ENCODE results near the gene SIT1.
A peak's percentile ranks its signal among the peaks of the same experiment; 100 is the strongest.

Gene SIT1

GRCh38 chr9:35669331-35670145, 18.8 kb upstream of the SIT1 start:
- no peak overlapping the region for H3K27ac ChIP-seq (ENCODE audit: low read depth, low read length)
- H3K79me2 ChIP-seq (ENCODE audit: control insufficient read depth, insufficient read depth, low read length, unreplicated experiment): peaks cover 4% of the 10 kb centered on the region
- H3K36me3 ChIP-seq (ENCODE audit: insufficient read depth, low read length): no peaks in the 10 kb centered on the region
- no peak overlapping the region for H3K4me3 ChIP-seq (ENCODE audit: low read depth, low read length)
- peaks cover 24% of the 10 kb centered on the region for H3K4me1 ChIP-seq (ENCODE audit: control insufficient read depth, insufficient read depth, low read length, unreplicated experiment)
- H3K27me3 ChIP-seq (ENCODE audit: insufficient read depth, low read length): no peaks in the 10 kb centered on the region
- H2AFZ ChIP-seq (ENCODE audit: low read length, unreplicated experiment): no peak overlapping the region

- Histone ChIP-seq H3K4me3 (ENCODE audit: low read depth, low read length) (no peak overlapping the region), H3K79me2 (ENCODE audit: control insufficient read depth, insufficient read depth, low read length, unreplicated experiment) (peaks cover 13% of the 10 kb centered on the region), H3K4me1 (ENCODE audit: control insufficient read depth, insufficient read depth, low read length, unreplicated experiment) (peaks cover 34% of the 10 kb centered on the region), H3K36me3 (ENCODE audit: insufficient read depth, low read length) (no peaks in the 10 kb centered on the region), H3K27me3 (ENCODE audit: insufficient read depth, low read length) (no peaks in the 10 kb centered on the region), H3K27ac (ENCODE audit: low read depth, low read length) (no peak overlapping the region), H2AFZ (ENCODE audit: low read length, unreplicated experiment) (no peak overlapping the region)
Observed at GRCh38 chr9:35667939-35668338, 17.2 kb upstream of the SIT1 start.

GRCh38 chr9:35666549-35666948, 15.8 kb upstream of the SIT1 start:
- no peaks in the 10 kb centered on the region for H3K27me3 ChIP-seq (ENCODE audit: insufficient read depth, low read length)
- H3K36me3 ChIP-seq (ENCODE audit: insufficient read depth, low read length): no peaks in the 10 kb centered on the region
- peaks cover 15% of the 10 kb centered on the region for H3K79me2 ChIP-seq (ENCODE audit: control insufficient read depth, insufficient read depth, low read length, unreplicated experiment)
- H3K4me1 ChIP-seq (ENCODE audit: control insufficient read depth, insufficient read depth, low read length, unreplicated experiment): peaks cover 45% of the 10 kb centered on the region
- no peak overlapping the region for H2AFZ ChIP-seq (ENCODE audit: low read length, unreplicated experiment)
- H3K27ac ChIP-seq (ENCODE audit: low read depth, low read length): no peak overlapping the region
- H3K4me3 ChIP-seq (ENCODE audit: low read depth, low read length): no peak overlapping the region

- no peak overlapping the region for H3K4me3 ChIP-seq (ENCODE audit: low read depth, low read length)
- H3K27ac ChIP-seq (ENCODE audit: low read depth, low read length): no peak overlapping the region
Observed at GRCh38 chr9:35666045-35666444, 15.3 kb upstream of the SIT1 start.

GRCh38 chr9:35665471-35665818, 14.7 kb upstream of the SIT1 start:
- H3K27me3 ChIP-seq (ENCODE audit: insufficient read depth, low read length): no peaks in the 10 kb centered on the region
- H3K27ac ChIP-seq (ENCODE audit: low read depth, low read length): no peak overlapping the region
- peaks cover 55% of the 10 kb centered on the region for H3K4me1 ChIP-seq (ENCODE audit: control insufficient read depth, insufficient read depth, low read length, unreplicated experiment)
- 0 out of 2 replicates have a peak, but pooled peaks cover 3% of the 10 kb centered on the region for H3K36me3 ChIP-seq (ENCODE audit: insufficient read depth, low read length)
- peak overlapping the region; percentile 52 for H2AFZ ChIP-seq (ENCODE audit: low read length, unreplicated experiment)
- H3K79me2 ChIP-seq (ENCODE audit: control insufficient read depth, insufficient read depth, low read length, unreplicated experiment): peaks cover 24% of the 10 kb centered on the region
- peak overlapping the region; percentile 81 for H3K4me3 ChIP-seq (ENCODE audit: low read depth, low read length)

More at GRCh38 chr9:35666045-35666444, 15.3 kb upstream of the SIT1 start:
- Histone ChIP-seq H3K4me1 (ENCODE audit: control insufficient read depth, insufficient read depth, low read length, unreplicated experiment) (peaks cover 49% of the 10 kb centered on the region), H3K36me3 (ENCODE audit: insufficient read depth, low read length) (no peaks in the 10 kb centered on the region), H3K27me3 (ENCODE audit: insufficient read depth, low read length) (no peaks in the 10 kb centered on the region), H3K79me2 (ENCODE audit: control insufficient read depth, insufficient read depth, low read length, unreplicated experiment) (peaks cover 18% of the 10 kb centered on the region), H2AFZ (ENCODE audit: low read length, unreplicated experiment) (no peak overlapping the region)

GRCh38 chr9:35664531-35665470, 14.1 kb upstream of the SIT1 start, which contains the start of gene ARHGEF39:
Gene ARHGEF39, minus strand, starts transcription at chr9:35665195. Its CDS starts 26 bp downstream, at chr9:35665169.
- Histone ChIP-seq H3K4me1 (ENCODE audit: control insufficient read depth, insufficient read depth, low read length, unreplicated experiment) (peaks cover 60% of the 10 kb centered on the region), H2AFZ (ENCODE audit: low read length, unreplicated experiment) (peak within 1 kb of the TSS; percentile 52)

GRCh38 chr9:35662437-35662836, 11.7 kb upstream of the SIT1 start:
- Histone ChIP-seq H3K36me3 (ENCODE audit: insufficient read depth, low read length) (0 out of 2 replicates have a peak, but pooled peaks cover 6% of the 10 kb centered on the region), H2AFZ (ENCODE audit: low read length, unreplicated experiment) (no peak overlapping the region), H3K4me1 (ENCODE audit: control insufficient read depth, insufficient read depth, low read length, unreplicated experiment) (peaks cover 63% of the 10 kb centered on the region), H3K27ac (ENCODE audit: low read depth, low read length) (peak overlapping the region; percentile 99; the same call in 1 of the 2 replicates), H3K4me3 (ENCODE audit: low read depth, low read length) (no peak overlapping the region), H3K27me3 (ENCODE audit: insufficient read depth, low read length) (no peaks in the 10 kb centered on the region), H3K79me2 (ENCODE audit: control insufficient read depth, insufficient read depth, low read length, unreplicated experiment) (peaks cover 29% of the 10 kb centered on the region)

More at GRCh38 chr9:35664531-35665470, 14.1 kb upstream of the SIT1 start, which contains the start of gene ARHGEF39:
- H3K27ac ChIP-seq (ENCODE audit: low read depth, low read length): peak within 1 kb of the TSS; percentile 45
- H3K36me3 ChIP-seq (ENCODE audit: insufficient read depth, low read length): 0 out of 2 replicates have a peak, but pooled peaks cover 6% of the 10 kb centered on the region
- H3K4me3 ChIP-seq (ENCODE audit: low read depth, low read length): peak within 1 kb of the TSS; percentile 81
- H3K79me2 ChIP-seq (ENCODE audit: control insufficient read depth, insufficient read depth, low read length, unreplicated experiment): peaks cover 29% of the 10 kb centered on the region
- no peaks in the 10 kb centered on the region for H3K27me3 ChIP-seq (ENCODE audit: insufficient read depth, low read length)

- 0 out of 2 replicates have a peak, but pooled peaks cover 6% of the 10 kb centered on the region for H3K36me3 ChIP-seq (ENCODE audit: insufficient read depth, low read length)
- H3K79me2 ChIP-seq (ENCODE audit: control insufficient read depth, insufficient read depth, low read length, unreplicated experiment): peaks cover 29% of the 10 kb centered on the region
- peaks cover 69% of the 10 kb centered on the region for H3K4me1 ChIP-seq (ENCODE audit: control insufficient read depth, insufficient read depth, low read length, unreplicated experiment)
- H3K27ac ChIP-seq (ENCODE audit: low read depth, low read length): peak overlapping the region; percentile 99
- no peaks in the 10 kb centered on the region for H3K27me3 ChIP-seq (ENCODE audit: insufficient read depth, low read length)
- H3K4me3 ChIP-seq (ENCODE audit: low read depth, low read length): no peak overlapping the region
- no peak overlapping the region for H2AFZ ChIP-seq (ENCODE audit: low read length, unreplicated experiment)
Observed at GRCh38 chr9:35661756-35662350, 11.1 kb upstream of the SIT1 start.

- no peaks in the 10 kb centered on the region for H3K27me3 ChIP-seq (ENCODE audit: insufficient read depth, low read length)
- peaks cover 29% of the 10 kb centered on the region for H3K79me2 ChIP-seq (ENCODE audit: control insufficient read depth, insufficient read depth, low read length, unreplicated experiment)
- H3K27ac ChIP-seq (ENCODE audit: low read depth, low read length): peak overlapping the region; percentile 99
- H2AFZ ChIP-seq (ENCODE audit: low read length, unreplicated experiment): no peak overlapping the region
- H3K36me3 ChIP-seq (ENCODE audit: insufficient read depth, low read length): 0 out of 2 replicates have a peak, but pooled peaks cover 6% of the 10 kb centered on the region
- no peak overlapping the region for H3K4me3 ChIP-seq (ENCODE audit: low read depth, low read length)
- peaks cover 65% of the 10 kb centered on the region for H3K4me1 ChIP-seq (ENCODE audit: control insufficient read depth, insufficient read depth, low read length, unreplicated experiment)
Observed at GRCh38 chr9:35660966-35661415, 10.3 kb upstream of the SIT1 start.

- Histone ChIP-seq H3K27me3 (ENCODE audit: insufficient read depth, low read length) (no peaks in the 10 kb centered on the region), H3K36me3 (ENCODE audit: insufficient read depth, low read length) (0 out of 2 replicates have a peak, but pooled peaks cover 6% of the 10 kb centered on the region)
Observed at GRCh38 chr9:35659340-35659739, 8.6 kb upstream of the SIT1 start.

More at GRCh38 chr9:35659340-35659739, 8.6 kb upstream of the SIT1 start:
- H3K27ac ChIP-seq (ENCODE audit: low read depth, low read length): peak overlapping the region; percentile 99
- no peak overlapping the region for H2AFZ ChIP-seq (ENCODE audit: low read length, unreplicated experiment)
- peaks cover 24% of the 10 kb centered on the region for H3K79me2 ChIP-seq (ENCODE audit: control insufficient read depth, insufficient read depth, low read length, unreplicated experiment)
- peaks cover 55% of the 10 kb centered on the region for H3K4me1 ChIP-seq (ENCODE audit: control insufficient read depth, insufficient read depth, low read length, unreplicated experiment)
- peak overlapping the region; percentile 87 for H3K4me3 ChIP-seq (ENCODE audit: low read depth, low read length)
